SK-N-MC (cell line): ENCODE measurements around the gene SPANXN2.

ENCODE experiments used
- EZH2 ChIP-seq: fragments of 200-600 bp; sonication (generic); IDR thresholded peaks from one replicate; pipeline ENCODE4 v1.6.1; 2017; ENCODE audit warnings: antibody characterized with exemption
- POLR2AphosphoS5 ChIP-seq: IDR thresholded peaks from 2 replicates; pipeline ENCODE4 v1.6.1; 2012; ENCODE audit warnings: mild to moderate bottlenecking, low read depth, low read length, borderline replicate concordance

DNA sequence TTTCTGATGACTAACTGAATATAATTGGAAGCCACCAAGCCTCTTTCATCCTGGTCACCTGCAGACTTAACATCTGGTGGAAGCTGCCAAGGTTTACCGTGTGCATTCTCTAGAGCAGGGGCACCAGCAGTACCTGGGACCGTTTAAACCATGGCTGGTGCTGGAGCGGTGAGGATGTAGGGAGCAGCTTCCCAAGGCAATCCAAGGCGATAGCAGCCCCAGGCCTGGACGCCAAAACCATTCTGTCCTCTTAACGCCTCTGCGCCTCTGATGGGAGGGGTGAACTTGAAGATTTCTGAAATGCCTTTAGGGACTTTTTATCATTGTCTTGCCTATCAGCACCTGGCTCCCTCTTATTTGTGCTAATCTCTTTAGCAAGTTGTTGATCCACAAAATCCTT is 37.3 kb upstream of the SPANXN2 start:
- TF ChIP-seq EZH2, result no peak
- no peak for TF ChIP-seq POLR2AphosphoS5
